ENCODE data around the gene RBFOX1. TPM values are rescaled to one million over a fixed set of nuclear protein-coding genes. Genes with fewer than 3 reads are reported as not detected.

RBFOX1 gene
- total RNA-seq, 1 donor from 2014 or later = not detected

DNA sequence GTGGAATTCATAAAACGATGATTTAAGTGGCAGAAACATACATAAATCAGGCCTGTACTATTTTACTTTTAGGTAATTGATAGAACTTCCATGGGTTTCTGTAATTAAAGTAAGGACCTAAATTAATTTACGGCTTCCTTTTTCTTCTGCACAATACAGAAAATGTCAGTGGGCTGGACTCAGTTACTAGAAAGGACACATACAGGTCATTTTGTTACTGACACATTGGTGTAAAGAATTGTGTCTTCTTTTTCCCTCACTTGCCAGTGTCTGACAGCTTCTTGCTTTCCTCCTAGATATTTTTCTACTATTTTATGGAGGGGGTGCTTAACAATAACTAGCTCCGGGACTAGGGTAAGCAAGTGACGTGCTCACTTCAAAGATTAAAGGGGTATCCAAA is 304.8 kb downstream of the RBFOX1 start:
- intact Hi-C loops (cut with micrococcal nuclease) = no loop called here
- H3K4me1 Mint-ChIP-seq = no peaks in the 10 kb centered on the region
- no peaks in the 10 kb centered on the region for H3K36me3 Mint-ChIP-seq (ENCODE audit: low read depth)
- peaks cover 8% of the 10 kb centered on the region for H3K9me3 Mint-ChIP-seq
- no peaks in the 10 kb centered on the region for H3K27me3 Mint-ChIP-seq
- no peak overlapping the region for H3K27ac Mint-ChIP-seq
- no peak for DNase-seq
- H3K4me3 Mint-ChIP-seq = no peak overlapping the region

DNA sequence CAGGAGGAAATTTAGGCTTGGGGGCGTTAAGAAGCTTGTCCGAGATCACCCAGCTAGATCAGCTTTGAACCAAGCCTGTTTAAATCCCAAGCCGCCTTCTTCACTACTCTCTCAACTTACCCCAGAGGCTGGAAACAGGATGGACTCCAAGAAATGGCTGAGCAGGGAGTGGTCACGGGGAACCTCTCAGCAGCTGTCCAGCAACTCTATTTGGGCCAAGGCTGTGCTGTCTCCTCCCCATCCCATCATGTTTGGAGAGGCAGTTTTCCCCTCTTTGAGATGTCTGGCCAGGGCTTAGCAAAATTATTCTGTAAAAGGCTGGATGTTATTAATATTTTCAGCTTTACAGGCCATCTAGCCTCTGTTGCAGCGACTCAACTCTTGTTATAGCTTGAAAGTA is 305.7 kb downstream of the RBFOX1 start:
- no peaks in the 10 kb centered on the region for H3K4me1 Mint-ChIP-seq
- no peak overlapping the region for H3K4me3 Mint-ChIP-seq
- no peaks in the 10 kb centered on the region for H3K27me3 Mint-ChIP-seq
- H3K27ac Mint-ChIP-seq = no peak overlapping the region
- peaks cover 8% of the 10 kb centered on the region for H3K9me3 Mint-ChIP-seq
- no peaks in the 10 kb centered on the region for H3K36me3 Mint-ChIP-seq (ENCODE audit: low read depth)
- DNase-seq = no peak
- intact Hi-C loops (cut with micrococcal nuclease) = no loop called here

GRCh38 chr16:7640334-7640733 is 307.7 kb downstream of the RBFOX1 start:
- peaks cover 8% of the 10 kb centered on the region for H3K9me3 Mint-ChIP-seq
- no peaks in the 10 kb centered on the region for H3K36me3 Mint-ChIP-seq (ENCODE audit: low read depth)
- H3K27me3 Mint-ChIP-seq = no peaks in the 10 kb centered on the region
- H3K4me3 Mint-ChIP-seq = no peak overlapping the region
- H3K4me1 Mint-ChIP-seq = no peaks in the 10 kb centered on the region
- no peak for DNase-seq
- intact Hi-C loops (cut with micrococcal nuclease) = no loop called here
- H3K27ac Mint-ChIP-seq = no peak overlapping the region

- Mint-ChIP-seq H3K4me3 (no peak overlapping the region), H3K27me3 (no peaks in the 10 kb centered on the region), H3K27ac (no peak overlapping the region), H3K36me3 (ENCODE audit: low read depth) (no peaks in the 10 kb centered on the region), H3K4me1 (no peaks in the 10 kb centered on the region), H3K9me3 (peaks cover 18% of the 10 kb centered on the region)
- no peak for DNase-seq
- intact Hi-C loops (cut with micrococcal nuclease) = no loop called here
These were observed 311.5 kb downstream of the RBFOX1 start for GRCh38 chr16:7644176-7644575.

DNA sequence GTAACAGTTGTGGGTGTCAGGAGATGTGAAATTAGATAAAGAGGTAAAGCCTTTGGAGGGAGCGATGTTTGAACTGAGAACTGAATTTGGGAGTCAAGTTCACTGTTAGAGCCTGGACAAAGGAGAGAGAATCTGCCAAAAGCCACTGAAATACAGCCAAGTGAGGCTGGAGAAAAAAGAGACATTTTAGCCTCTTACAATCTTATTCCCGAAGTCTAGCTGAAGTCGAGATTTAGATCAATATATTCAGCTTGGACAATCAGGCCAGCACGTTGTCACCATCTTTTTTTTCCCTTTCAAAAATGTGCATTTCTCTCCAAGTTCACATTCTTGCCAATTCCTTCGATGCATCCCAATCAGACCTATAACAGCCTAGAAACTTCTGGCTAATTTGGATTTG is 312.2 kb downstream of the RBFOX1 start:
- H3K27ac Mint-ChIP-seq = no peak overlapping the region
- intact Hi-C loops (cut with micrococcal nuclease) = no loop called here
- H3K36me3 Mint-ChIP-seq (ENCODE audit: low read depth) = no peaks in the 10 kb centered on the region
- no peaks in the 10 kb centered on the region for H3K4me1 Mint-ChIP-seq
- no peak for DNase-seq
- H3K4me3 Mint-ChIP-seq = no peak overlapping the region
- H3K27me3 Mint-ChIP-seq = no peaks in the 10 kb centered on the region
- H3K9me3 Mint-ChIP-seq = peaks cover 18% of the 10 kb centered on the region

DNA sequence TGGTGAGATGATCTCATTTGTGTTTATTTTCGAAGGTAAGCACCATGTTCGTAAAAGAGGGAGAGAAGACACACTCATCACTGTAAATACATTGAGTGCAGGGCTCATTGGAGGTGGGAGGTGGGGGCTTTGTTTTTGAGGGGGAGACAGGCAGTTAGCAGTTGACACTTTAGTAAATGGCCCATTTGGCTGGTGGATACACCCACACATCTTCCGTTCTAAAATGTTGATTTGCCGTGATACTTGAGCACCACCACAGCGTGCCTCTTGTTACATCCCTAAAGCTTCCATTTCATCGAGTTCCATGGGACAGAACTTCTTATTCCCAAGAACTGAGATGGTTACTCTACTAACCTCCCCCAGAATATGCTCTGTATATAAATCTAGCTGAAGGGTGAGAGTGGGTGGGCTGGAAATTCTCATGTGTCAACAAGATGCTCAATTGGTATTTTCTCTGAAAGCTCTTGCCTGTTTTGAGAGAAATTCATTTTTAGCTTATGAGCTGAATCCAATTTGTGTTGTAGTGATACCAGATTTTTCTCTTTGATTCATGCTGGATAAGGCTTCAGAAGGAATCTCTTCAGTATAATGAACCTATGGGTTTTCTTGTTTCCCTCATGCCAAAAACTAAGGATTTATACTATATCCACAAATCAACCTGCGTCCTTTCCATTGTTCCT is 314.3 kb downstream of the RBFOX1 start:
- Mint-ChIP-seq H3K27me3 (no peaks in the 10 kb centered on the region), H3K9me3 (peaks cover 27% of the 10 kb centered on the region), H3K4me3 (no peak overlapping the region), H3K4me1 (no peaks in the 10 kb centered on the region), H3K36me3 (ENCODE audit: low read depth) (peaks cover 2% of the 10 kb centered on the region), H3K27ac (no peak overlapping the region)
- intact Hi-C loops (cut with micrococcal nuclease) = no loop called here
- DNase-seq = no peak

GRCh38 chr16:7650431-7650830 is 317.8 kb downstream of the RBFOX1 start:
- no peak overlapping the region for H3K27ac Mint-ChIP-seq
- H3K4me1 Mint-ChIP-seq = no peaks in the 10 kb centered on the region
- intact Hi-C loops (cut with micrococcal nuclease) = no loop called here
- no peak overlapping the region for H3K4me3 Mint-ChIP-seq
- no peak for DNase-seq
- peaks cover 26% of the 10 kb centered on the region for H3K9me3 Mint-ChIP-seq
- no peaks in the 10 kb centered on the region for H3K27me3 Mint-ChIP-seq
- peaks cover 2% of the 10 kb centered on the region for H3K36me3 Mint-ChIP-seq (ENCODE audit: low read depth)

DNA sequence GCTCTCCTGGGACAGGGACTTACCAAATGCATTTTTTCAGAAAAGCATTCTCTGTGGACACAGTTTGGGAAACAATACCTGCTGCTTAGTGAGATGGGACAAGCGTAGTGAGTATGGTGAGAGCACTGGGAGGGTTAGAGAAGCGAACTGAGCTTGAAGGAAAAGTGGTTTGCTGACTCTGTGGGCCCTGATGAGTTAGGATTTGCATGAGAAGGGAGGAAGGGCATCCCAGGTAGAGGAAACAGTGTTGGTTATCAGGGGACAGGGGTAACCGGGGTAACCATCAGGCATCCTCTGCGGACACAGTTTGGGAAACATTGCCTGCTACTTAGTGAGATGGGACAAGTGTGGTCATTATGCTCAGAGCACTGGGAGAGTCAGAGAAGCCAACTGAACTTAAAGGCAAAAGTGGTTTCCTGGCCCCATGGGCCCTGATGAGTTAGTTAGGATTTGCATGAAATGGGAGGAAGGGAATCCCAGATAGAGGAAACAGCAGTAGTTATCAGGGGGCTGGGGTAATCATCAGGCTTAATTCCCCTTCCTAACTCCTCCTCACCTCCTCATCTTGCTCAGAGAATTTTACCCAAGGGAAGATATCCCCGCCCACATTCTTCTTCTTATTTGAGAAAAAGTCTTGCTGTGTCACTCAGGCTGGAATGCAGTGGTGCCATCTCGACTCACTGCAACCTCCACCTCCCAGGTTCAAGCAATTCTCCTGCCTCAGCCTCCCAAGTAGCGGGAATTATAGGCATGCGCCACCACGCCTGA is 319.3 kb downstream of the RBFOX1 start:
- DNase-seq = no peak
- no peaks in the 10 kb centered on the region for H3K27me3 Mint-ChIP-seq
- peaks cover 2% of the 10 kb centered on the region for H3K36me3 Mint-ChIP-seq (ENCODE audit: low read depth)
- intact Hi-C loops (cut with micrococcal nuclease) = no loop called here
- no peak overlapping the region for H3K4me3 Mint-ChIP-seq
- H3K27ac Mint-ChIP-seq = no peak overlapping the region
- peaks cover 17% of the 10 kb centered on the region for H3K9me3 Mint-ChIP-seq
- no peaks in the 10 kb centered on the region for H3K4me1 Mint-ChIP-seq

DNA sequence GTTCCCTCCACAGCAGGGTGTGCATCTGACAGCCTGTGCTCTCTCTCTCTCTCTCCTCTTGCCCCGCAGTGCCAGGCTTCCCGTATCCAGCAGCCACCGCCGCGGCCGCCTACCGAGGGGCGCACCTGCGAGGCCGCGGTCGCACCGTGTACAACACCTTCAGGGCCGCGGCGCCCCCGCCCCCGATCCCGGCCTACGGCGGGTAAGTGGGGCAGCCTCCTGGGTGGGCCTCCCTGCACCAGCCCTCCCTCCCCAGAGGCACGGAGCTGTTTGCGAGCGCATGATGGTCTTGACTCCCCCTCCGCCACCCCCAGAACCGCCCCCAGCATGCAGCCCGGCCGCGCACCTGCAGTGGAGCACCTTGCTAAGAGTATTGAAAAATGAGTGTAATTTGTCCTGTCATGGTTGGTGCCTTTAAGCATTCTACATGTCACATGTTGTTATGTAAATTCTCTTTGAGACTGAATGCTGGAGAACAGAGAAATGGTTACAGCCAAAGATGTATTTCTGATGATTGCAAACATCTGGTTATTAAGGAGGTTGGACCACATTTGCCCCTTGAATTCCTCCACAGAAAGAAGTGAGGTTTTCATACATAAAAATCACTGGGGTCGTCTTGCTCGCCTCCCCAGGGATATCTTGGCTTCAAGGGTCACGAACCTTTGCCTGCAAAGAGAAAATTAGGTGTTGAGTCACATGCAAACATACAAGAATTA is 321.3 kb downstream of the RBFOX1 start:
- H3K9me3 Mint-ChIP-seq = peaks cover 16% of the 10 kb centered on the region
- H3K36me3 Mint-ChIP-seq (ENCODE audit: low read depth) = peaks cover 2% of the 10 kb centered on the region
- no peak overlapping the region for H3K27ac Mint-ChIP-seq
- no peaks in the 10 kb centered on the region for H3K4me1 Mint-ChIP-seq
- H3K27me3 Mint-ChIP-seq = no peaks in the 10 kb centered on the region
- intact Hi-C loops (cut with micrococcal nuclease) = no loop called here
- no peak for DNase-seq
- H3K4me3 Mint-ChIP-seq = no peak overlapping the region

GRCh38 chr16:7675628-7676027 is 343.0 kb downstream of the RBFOX1 start:
- DNase-seq = no peak
- H3K9me3 Mint-ChIP-seq = no peaks in the 10 kb centered on the region
- no peak overlapping the region for H3K27ac Mint-ChIP-seq
- intact Hi-C loops (cut with micrococcal nuclease) = no loop called here
- H3K4me1 Mint-ChIP-seq = no peaks in the 10 kb centered on the region
- H3K27me3 Mint-ChIP-seq = no peaks in the 10 kb centered on the region
- H3K4me3 Mint-ChIP-seq = no peak overlapping the region
- no peaks in the 10 kb centered on the region for H3K36me3 Mint-ChIP-seq (ENCODE audit: low read depth)

- H3K27ac Mint-ChIP-seq = no peak overlapping the region
- intact Hi-C loops (cut with micrococcal nuclease) = no loop called here
- no peak overlapping the region for H3K4me3 Mint-ChIP-seq
- no peak for DNase-seq
- H3K27me3 Mint-ChIP-seq = no peaks in the 10 kb centered on the region
- peaks cover 3% of the 10 kb centered on the region for H3K9me3 Mint-ChIP-seq
- H3K4me1 Mint-ChIP-seq = no peaks in the 10 kb centered on the region
- no peaks in the 10 kb centered on the region for H3K36me3 Mint-ChIP-seq (ENCODE audit: low read depth)
These were observed 347.7 kb downstream of the RBFOX1 start for GRCh38 chr16:7680296-7680695.

GRCh38 chr16:7688811-7689210 is 356.2 kb downstream of the RBFOX1 start:
- Mint-ChIP-seq H3K9me3 (peaks cover 6% of the 10 kb centered on the region), H3K36me3 (ENCODE audit: low read depth) (no peaks in the 10 kb centered on the region), H3K4me1 (no peaks in the 10 kb centered on the region), H3K27ac (no peak overlapping the region), H3K27me3 (no peaks in the 10 kb centered on the region), H3K4me3 (no peak overlapping the region)
- no peak for DNase-seq
- intact Hi-C loops (cut with micrococcal nuclease) = no loop called here

- Mint-ChIP-seq H3K27ac (no peak overlapping the region), H3K27me3 (no peaks in the 10 kb centered on the region), H3K36me3 (ENCODE audit: low read depth) (no peaks in the 10 kb centered on the region), H3K4me1 (no peaks in the 10 kb centered on the region), H3K4me3 (no peak overlapping the region), H3K9me3 (peaks cover 6% of the 10 kb centered on the region)
- intact Hi-C loops (cut with micrococcal nuclease) = no loop called here
- DNase-seq = no peak
These were observed 356.6 kb downstream of the RBFOX1 start for GRCh38 chr16:7689234-7689633.

DNA sequence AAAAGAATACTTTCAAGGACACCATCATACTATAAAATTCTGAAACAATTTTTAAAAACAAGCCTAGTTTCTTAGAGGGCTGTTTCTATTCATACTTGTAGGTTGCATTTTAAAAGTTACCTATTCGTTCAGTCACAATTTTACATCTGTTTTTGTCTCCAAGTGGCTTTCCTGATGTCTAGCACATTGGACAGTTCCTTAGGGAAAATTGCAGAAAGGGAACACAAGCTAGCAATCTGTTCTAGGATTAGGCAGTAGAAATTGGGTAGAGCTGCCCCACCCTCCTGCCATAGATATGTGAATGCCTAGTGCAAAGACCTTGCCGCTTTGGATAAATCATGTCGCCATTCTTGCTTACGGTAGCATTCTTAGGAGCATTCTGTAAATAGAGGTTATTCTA is 358.9 kb downstream of the RBFOX1 start:
- Mint-ChIP-seq H3K36me3 (ENCODE audit: low read depth) (no peaks in the 10 kb centered on the region), H3K27me3 (no peaks in the 10 kb centered on the region), H3K27ac (no peak overlapping the region), H3K4me3 (no peak overlapping the region), H3K9me3 (peaks cover 8% of the 10 kb centered on the region), H3K4me1 (no peaks in the 10 kb centered on the region)
- intact Hi-C loops (cut with micrococcal nuclease) = no loop called here
- no peak for DNase-seq
